Measurements from ENCODE around the gene BCAS3.

BCAS3 gene

DNA sequence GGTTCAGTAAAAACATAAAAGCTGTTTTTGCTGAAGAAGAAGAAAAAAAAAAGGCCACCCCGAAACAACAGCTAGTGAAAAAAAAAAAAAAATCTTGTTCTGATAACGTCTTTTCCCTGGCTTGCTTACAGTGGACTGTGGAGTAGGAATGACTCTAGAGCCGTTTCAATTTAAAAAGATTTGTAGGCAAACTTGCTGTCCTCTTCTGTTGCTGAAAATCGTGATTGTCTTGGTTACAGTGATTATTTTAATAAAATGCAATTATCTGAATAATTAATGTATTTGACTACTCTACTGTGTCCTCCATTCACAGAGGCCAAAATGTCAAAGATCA lies 531.4 kb downstream of the BCAS3 start:
- DNase-seq = no peak

GRCh38 chr17:61209525-61209924 lies 531.9 kb downstream of the BCAS3 start:
- no peak for DNase-seq

DNA sequence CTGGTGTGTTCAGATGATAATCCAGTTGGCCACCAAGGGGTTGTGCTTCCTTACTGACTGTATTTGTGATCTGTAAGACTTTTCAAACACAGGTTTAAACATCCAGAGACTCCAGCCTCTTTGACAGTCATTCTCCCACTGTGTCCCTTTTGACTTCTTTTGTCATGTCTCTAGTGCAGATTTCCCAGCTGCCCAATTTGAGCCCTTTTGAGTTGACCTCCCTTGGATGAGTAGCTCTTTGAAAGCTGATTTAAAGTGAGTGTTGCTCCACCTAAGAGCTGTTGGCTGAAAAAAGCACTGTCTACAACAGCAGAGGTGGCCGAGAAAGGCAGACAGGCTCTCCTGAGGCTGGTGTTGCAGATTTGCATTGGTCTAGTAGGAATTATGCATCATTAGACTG lies 533.6 kb downstream of the BCAS3 start:
- no peak for DNase-seq

DNA sequence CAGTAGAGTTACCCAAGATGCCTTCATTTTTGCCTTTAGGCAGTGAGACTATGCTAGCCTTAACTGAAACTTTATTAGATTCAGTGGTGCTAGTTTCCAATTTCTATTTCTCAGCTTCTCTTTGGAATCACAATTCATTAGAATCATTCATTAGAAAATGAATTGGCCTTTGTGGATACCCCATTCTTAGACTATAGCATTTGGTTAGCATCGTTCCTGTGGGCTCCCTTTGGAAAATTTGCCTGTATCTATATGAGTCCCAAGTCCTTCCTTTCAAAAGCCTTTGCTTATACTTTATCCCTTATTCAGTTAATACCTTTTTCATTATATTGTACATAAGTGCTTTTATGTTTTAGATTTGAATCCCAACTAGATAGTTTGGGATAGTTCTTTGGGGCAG lies 535.0 kb downstream of the BCAS3 start:
- no peak for DNase-seq

DNA sequence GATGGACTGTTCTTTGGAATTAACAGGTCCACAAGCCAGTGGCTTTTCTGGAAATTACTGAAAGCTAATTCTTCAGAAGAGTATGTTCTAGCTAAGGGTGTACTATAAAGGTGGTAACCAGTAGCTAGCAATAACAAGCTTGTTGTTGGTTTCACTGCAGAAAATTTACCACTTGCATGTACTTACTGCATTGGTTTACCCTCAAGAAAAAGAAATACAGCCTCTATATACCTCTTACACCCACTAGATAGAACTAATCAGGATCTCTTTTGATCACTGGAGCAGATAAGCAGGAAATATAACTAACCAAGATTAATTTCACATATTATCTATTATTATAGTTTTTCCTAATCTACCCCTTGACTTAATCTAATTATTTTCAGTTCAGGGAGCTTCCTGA lies 537.1 kb downstream of the BCAS3 start:
- no peak for DNase-seq

- DNase-seq = no peak
These were observed 538.4 kb downstream of the BCAS3 start for GRCh38 chr17:61216066-61216465.

- DNase-seq = no peak
These were observed 540.3 kb downstream of the BCAS3 start for GRCh38 chr17:61217878-61218437.

GRCh38 chr17:61218438-61218837 lies 540.8 kb downstream of the BCAS3 start:
- DNase-seq = no peak

GRCh38 chr17:61219460-61219859 lies 541.8 kb downstream of the BCAS3 start:
- no peak for DNase-seq

- no peak for DNase-seq
These were observed 543.5 kb downstream of the BCAS3 start for GRCh38 chr17:61221181-61221580.

GRCh38 chr17:61221597-61222471 lies 544.2 kb downstream of the BCAS3 start:
- no peak for DNase-seq

DNA sequence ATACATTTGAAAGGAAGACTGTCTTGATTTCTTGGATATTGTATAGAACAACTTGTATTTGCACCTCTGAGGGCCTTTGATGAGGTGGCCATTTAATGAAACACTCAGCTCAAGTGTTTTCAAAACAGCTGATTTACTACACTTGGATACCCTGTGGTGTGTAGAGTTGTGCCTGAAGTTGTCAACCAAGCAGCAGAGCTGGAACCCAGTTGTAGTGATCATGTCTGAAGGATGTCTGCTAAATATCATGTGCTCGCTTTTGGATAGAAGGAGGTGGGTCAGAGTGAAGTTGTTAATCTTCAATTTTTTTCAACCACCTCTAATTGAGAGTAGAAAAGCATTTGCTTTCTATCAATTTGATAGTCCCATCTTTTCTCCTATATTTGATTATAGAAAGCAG lies 546.1 kb downstream of the BCAS3 start:
- no peak for DNase-seq

DNA sequence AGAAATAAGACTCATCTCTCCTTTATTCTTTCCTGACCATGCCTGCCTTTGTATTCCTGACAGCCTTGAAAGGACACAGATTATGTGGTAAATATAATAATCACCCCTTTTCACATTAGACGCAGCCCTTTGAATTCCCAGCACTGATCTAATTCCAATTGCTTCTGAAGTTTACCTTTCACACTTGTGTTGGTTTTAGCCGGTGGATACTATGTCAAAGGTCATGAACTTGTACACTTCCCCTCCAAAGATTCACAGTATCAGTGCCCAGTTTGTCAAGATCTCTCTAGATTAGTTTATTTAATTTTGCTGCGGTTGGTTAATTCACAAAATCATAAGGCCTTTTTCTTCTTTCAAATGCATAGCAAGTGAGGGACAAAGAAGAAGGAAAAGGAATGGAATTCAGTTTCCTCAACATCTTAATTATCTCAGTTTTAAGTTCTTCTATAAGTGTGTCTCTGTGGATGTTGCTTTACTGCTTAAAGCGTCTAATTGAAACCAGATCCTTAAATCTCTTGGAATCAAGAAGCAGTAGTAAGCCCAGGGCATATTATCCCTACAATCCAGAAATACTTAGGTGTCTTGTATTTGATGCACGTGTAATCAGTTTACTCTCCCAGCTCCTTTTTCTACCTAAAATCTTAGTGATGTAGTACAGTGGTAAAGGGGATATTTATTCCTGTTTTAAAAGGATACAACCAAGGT lies 547.7 kb downstream of the BCAS3 start:
- no peak for DNase-seq

- no peak for DNase-seq
These were observed 550.2 kb downstream of the BCAS3 start for GRCh38 chr17:61227866-61228265.

DNA sequence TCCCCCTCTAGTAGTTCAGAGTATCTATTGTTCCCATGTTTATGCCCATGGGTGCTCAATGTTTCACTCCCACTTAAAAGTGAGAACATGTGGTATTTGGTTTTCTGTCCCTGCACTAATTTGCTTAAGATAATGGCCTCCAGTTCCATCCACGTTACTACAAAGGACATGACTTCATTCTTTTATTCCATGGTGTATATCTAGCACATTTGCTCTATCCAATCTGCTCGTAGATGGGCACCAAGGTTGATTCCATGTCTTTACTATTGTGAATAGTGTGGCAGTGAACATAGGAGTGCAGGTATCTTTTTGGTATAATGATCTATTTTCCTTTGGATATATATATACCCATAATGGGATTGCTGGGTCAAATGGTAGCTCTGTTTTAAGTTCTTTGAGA lies 552.8 kb downstream of the BCAS3 start:
- DNase-seq = no peak

DNA sequence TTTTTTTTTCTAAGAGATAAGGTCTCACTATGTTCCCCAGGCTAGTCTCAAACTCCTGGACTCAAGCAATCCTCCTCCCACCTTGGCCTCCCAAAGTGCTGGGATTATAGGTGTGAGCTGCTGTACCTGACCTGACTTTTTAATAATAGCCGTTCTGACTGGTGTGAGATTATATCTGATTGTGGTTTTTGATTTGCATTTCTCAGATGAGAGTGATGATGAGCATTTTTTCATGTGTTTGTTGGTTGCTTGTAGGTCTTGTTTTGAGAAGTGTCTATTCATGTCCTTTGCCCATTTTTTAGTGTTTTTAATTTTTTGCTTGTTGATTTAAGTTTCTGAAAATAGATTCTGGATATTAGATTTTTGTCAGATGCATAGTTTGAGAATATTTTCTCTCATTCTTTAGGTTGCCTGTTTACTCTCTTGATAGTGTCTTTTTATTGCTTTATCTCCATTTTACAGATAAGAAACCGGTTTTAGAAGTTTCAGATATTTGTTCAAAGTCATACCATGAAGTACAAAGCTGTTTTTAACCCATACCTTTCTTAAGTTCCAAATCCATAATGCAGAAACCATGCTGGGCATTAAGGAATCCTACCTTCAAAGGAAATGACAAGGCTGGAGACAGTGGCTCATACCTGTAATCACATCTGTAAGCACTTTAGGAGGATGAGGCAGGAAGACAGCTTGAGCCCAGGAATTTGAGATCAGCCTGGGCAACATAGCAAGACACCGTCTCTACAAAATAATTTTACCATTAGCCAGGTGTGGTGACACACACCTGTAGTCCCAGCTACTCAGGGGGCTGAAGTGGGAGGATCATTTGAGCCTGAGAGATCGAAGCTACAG lies 553.5 kb downstream of the BCAS3 start:
- no peak for DNase-seq

GRCh38 chr17:61232871-61233270 lies 555.2 kb downstream of the BCAS3 start:
- no peak for DNase-seq

DNA sequence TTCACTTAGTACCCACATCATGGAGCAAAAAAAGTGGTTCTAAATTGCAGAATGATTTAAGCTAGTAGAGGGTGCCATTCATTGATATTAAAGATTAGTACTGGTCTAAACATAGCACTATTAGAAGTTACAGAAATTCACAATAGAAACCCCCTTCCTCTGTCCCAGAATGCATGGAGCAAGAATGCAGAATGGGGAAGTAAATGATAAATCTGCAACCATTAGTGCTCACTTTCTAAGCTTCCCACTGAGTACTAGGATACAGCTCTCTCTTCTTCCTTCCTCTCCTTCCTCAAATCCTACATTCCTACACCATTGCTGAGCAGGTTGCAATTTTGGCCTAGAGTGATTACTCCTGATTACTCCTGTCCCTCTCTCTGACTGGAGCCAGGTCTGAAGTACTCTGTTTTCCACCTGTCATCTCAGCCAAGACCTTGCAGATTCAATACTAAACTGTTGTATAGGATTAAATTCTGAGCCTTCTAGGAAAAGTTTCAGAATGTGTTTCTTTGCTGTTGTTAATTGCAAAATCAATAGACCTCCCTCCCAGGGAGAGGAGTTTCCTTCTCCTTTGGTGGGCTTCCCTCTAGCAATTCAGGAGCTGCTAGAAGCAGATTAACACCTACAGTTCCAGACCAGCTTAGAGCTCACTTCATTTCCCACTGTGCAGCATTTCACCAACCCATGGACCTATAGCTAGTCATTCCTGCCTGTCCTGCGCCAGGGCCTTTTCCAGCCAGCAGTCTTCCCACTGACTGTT lies 556.5 kb downstream of the BCAS3 start:
- no peak for DNase-seq

GRCh38 chr17:61235001-61235826 lies 557.6 kb downstream of the BCAS3 start:
- DNase-seq = no peak

DNA sequence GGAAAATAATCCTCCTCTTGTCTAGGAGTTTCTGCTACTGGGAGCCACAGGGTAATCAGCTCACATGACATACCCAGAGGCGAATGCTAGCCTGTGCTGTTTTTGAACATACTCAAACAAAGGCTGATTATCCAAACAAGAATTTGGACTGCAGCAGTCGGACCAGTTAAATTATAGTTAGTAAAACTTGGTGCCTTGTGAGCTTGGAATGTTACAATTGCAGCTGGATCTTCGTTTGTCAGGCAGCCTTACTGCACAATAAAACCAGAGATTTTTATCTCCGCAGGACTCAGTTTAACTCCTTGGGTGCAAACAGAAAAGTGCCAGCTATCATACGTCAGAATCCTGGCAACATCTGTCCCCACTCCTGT lies 558.2 kb downstream of the BCAS3 start:
- DNase-seq = no peak

GRCh38 chr17:61237275-61237674 lies 559.6 kb downstream of the BCAS3 start:
- no peak for DNase-seq

All from CD4-positive, alpha-beta T cell treated with Interleukin-17A for 4 hours (primary cell).